ENCODE data around the gene ERG.

DNA sequence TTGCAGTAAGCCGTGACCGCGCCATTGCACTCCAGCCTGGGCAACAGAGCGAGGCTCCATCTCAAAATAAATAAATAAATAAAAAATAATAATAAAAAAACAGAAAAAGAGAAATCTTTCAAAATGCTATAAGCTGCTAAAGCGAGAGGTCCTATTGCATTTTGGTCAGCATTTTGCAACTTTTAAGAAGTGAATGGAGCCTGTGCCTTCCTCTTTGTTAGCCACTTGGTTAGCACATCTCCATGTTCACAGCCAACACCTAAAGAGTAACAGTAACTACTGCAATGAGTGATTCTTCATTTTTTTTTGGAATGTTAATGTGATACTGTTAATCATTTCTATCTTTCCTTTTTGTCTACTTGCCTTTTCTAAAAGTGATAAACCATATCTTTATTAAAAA, 80.6 kb downstream of the ERG start:
- TF ChIP-seq, protein P1, sequence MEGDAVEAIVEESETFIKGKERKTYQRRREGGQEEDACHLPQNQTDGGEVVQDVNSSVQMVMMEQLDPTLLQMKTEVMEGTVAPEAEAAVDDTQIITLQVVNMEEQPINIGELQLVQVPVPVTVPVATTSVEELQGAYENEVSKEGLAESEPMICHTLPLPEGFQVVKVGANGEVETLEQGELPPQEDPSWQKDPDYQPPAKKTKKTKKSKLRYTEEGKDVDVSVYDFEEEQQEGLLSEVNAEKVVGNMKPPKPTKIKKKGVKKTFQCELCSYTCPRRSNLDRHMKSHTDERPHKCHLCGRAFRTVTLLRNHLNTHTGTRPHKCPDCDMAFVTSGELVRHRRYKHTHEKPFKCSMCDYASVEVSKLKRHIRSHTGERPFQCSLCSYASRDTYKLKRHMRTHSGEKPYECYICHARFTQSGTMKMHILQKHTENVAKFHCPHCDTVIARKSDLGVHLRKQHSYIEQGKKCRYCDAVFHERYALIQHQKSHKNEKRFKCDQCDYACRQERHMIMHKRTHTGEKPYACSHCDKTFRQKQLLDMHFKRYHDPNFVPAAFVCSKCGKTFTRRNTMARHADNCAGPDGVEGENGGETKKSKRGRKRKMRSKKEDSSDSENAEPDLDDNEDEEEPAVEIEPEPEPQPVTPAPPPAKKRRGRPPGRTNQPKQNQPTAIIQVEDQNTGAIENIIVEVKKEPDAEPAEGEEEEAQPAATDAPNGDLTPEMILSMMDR (IDR thresholded peaks at IDR 0.05; ENCODE audit: insufficient read depth, low read length), result no peak
- TF ChIP-seq POLR2AphosphoS5 (IDR thresholded peaks at IDR 0.05; ENCODE audit: low read depth), result no peak
- no peak for TF ChIP-seq GABPA (IDR thresholded peaks at IDR 0.05; ENCODE audit: low read depth)
- TF ChIP-seq, protein P2, sequence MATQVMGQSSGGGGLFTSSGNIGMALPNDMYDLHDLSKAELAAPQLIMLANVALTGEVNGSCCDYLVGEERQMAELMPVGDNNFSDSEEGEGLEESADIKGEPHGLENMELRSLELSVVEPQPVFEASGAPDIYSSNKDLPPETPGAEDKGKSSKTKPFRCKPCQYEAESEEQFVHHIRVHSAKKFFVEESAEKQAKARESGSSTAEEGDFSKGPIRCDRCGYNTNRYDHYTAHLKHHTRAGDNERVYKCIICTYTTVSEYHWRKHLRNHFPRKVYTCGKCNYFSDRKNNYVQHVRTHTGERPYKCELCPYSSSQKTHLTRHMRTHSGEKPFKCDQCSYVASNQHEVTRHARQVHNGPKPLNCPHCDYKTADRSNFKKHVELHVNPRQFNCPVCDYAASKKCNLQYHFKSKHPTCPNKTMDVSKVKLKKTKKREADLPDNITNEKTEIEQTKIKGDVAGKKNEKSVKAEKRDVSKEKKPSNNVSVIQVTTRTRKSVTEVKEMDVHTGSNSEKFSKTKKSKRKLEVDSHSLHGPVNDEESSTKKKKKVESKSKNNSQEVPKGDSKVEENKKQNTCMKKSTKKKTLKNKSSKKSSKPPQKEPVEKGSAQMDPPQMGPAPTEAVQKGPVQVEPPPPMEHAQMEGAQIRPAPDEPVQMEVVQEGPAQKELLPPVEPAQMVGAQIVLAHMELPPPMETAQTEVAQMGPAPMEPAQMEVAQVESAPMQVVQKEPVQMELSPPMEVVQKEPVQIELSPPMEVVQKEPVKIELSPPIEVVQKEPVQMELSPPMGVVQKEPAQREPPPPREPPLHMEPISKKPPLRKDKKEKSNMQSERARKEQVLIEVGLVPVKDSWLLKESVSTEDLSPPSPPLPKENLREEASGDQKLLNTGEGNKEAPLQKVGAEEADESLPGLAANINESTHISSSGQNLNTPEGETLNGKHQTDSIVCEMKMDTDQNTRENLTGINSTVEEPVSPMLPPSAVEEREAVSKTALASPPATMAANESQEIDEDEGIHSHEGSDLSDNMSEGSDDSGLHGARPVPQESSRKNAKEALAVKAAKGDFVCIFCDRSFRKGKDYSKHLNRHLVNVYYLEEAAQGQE (IDR thresholded peaks at IDR 0.05; ENCODE audit: insufficient replicate concordance, low read depth), result no peak
- TF ChIP-seq SPI1 (IDR thresholded peaks at IDR 0.05; ENCODE audit: borderline replicate concordance, low read depth), result peak; percentile 19; the same call in 1 of the 2 replicates

Data from HL-60 (cell line).